Mesenchymal stem cell (in vitro differentiated cells and primary cell): ENCODE data around the gene GANC.

Experiments used
- DNase-seq: peaks from one replicate; pipeline ENCODE4 v3.0.0-alpha.2; 2013
- H2AFZ ChIP-seq: one replicate; pipeline ENCODE4 v1.6.1; 2013; ENCODE audit warnings: low read depth, mild to moderate bottlenecking, control low read depth, inconsistent platforms, low read length, moderate library complexity
- H2AK5ac ChIP-seq: 2 replicates; pipeline ENCODE4 v1.6.1; 2013; ENCODE audit warnings: low read length, moderate library complexity, mild to moderate bottlenecking, inconsistent platforms; ENCODE audit not compliant: severe bottlenecking
- H2BK120ac ChIP-seq: one replicate; pipeline ENCODE4 v1.6.1; 2013; ENCODE audit warnings: low read depth, mild to moderate bottlenecking, inconsistent platforms, low read length, moderate library complexity
- H2BK12ac ChIP-seq, 2 experiments: one replicate each; pipeline ENCODE4 v1.6.1; 2013; ENCODE audit warnings: inconsistent platforms in 2 of 2, low read length in 2 of 2, mild to moderate bottlenecking in 2 of 2, moderate library complexity in 2 of 2, control low read depth in 1 of 2
- H2BK15ac ChIP-seq: one replicate; pipeline ENCODE4 v1.6.1; 2013; ENCODE audit warnings: mild to moderate bottlenecking, low read depth, inconsistent platforms; ENCODE audit not compliant: poor library complexity, severe bottlenecking
- H2BK5ac ChIP-seq: 2 replicates; pipeline ENCODE4 v1.6.1; 2013; ENCODE audit warnings: low read depth, mild to moderate bottlenecking, low read length, control low read depth, inconsistent platforms; ENCODE audit not compliant: poor library complexity, severe bottlenecking
- H3K14ac ChIP-seq, 2 experiments: one replicate each; pipeline ENCODE4 v1.6.1; 2013; ENCODE audit warnings: inconsistent platforms in 2 of 2, low read length in 2 of 2, control low read depth in 1 of 2, mild to moderate bottlenecking in 1 of 2, moderate library complexity in 1 of 2
- H3K18ac ChIP-seq, 2 experiments: one replicate each; pipeline ENCODE4 v1.6.1; 2013; ENCODE audit warnings: inconsistent platforms in 2 of 2, low read length in 2 of 2, control low read depth in 1 of 2, low read depth in 1 of 2, mild to moderate bottlenecking in 1 of 2
- H3K23ac ChIP-seq, 2 experiments: one replicate each; pipeline ENCODE4 v1.6.1; 2013; ENCODE audit warnings: inconsistent platforms in 2 of 2, low read length in 2 of 2, mild to moderate bottlenecking in 2 of 2, moderate library complexity in 2 of 2, control low read depth in 1 of 2
- H3K27ac ChIP-seq: 2 replicates; pipeline ENCODE4 v1.5.1; 2013; ENCODE audit warnings: mild to moderate bottlenecking, moderate library complexity, low read length, control low read depth, inconsistent platforms; ENCODE audit not compliant: poor library complexity, severe bottlenecking
- H3K27me3 ChIP-seq, 2 experiments: 2 replicates each; pipeline versions ENCODE4 v1.6.1 to v1.7.0; 2013; ENCODE audit warnings: low read length in 2 of 2, mild to moderate bottlenecking in 2 of 2, moderate library complexity in 2 of 2, control low read depth in 1 of 2, inconsistent platforms in 1 of 2; ENCODE audit not compliant: control insufficient read depth in 1 of 2, insufficient read depth in 1 of 2
- H3K36me3 ChIP-seq, 2 experiments: 2 replicates each; pipeline versions ENCODE4 v1.6.1 to v1.7.0; 2013; ENCODE audit warnings: low read length in 2 of 2, control low read depth in 1 of 2, inconsistent platforms in 1 of 2, low read depth in 1 of 2, mild to moderate bottlenecking in 1 of 2; ENCODE audit not compliant: insufficient read depth in 2 of 2, control insufficient read depth in 1 of 2
- H3K4ac ChIP-seq, 2 experiments: one replicate each; pipeline ENCODE4 v1.6.1; 2013; ENCODE audit warnings: inconsistent platforms in 2 of 2, low read length in 2 of 2, mild to moderate bottlenecking in 2 of 2, moderate library complexity in 2 of 2, control low read depth in 1 of 2, low read depth in 1 of 2
- H3K4me1 ChIP-seq: 2 replicates; pipeline ENCODE4 v1.6.1; 2013; ENCODE audit warnings: low read depth, low read length, control low read depth; ENCODE audit not compliant: control insufficient read depth, insufficient read depth
- H3K4me2 ChIP-seq: 2 replicates; pipeline ENCODE4 v1.6.1; 2013; ENCODE audit warnings: low read length, mild to moderate bottlenecking, inconsistent platforms; ENCODE audit not compliant: poor library complexity, severe bottlenecking
- H3K4me3 ChIP-seq, 2 experiments: 2 replicates each; pipeline versions ENCODE4 v1.5.1 to v1.7.0; 2013; ENCODE audit warnings: low read length in 2 of 2, mild to moderate bottlenecking in 2 of 2, control low read depth in 1 of 2, low read depth in 1 of 2; ENCODE audit not compliant: insufficient read depth in 1 of 2
- H3K79me1 ChIP-seq: replicated peaks from 2 replicates; pipeline ENCODE4 v1.6.1; 2013; ENCODE audit warnings: mild to moderate bottlenecking, control low read depth, low read length, inconsistent platforms; ENCODE audit not compliant: poor library complexity, severe bottlenecking
- H3K9ac ChIP-seq: 2 replicates; pipeline ENCODE4 v1.7.0; 2013; ENCODE audit warnings: mild to moderate bottlenecking, low read length, moderate library complexity
- H3K9me3 ChIP-seq: 2 replicates; pipeline ENCODE4 v1.7.0; 2013; ENCODE audit warnings: mild to moderate bottlenecking, low read length; ENCODE audit not compliant: control insufficient read depth
- H4K8ac ChIP-seq: one replicate; pipeline ENCODE4 v1.6.1; 2013; ENCODE audit warnings: inconsistent platforms, mild to moderate bottlenecking, low read length, moderate library complexity
- H4K91ac ChIP-seq: one replicate; pipeline ENCODE4 v1.6.1; 2013; ENCODE audit warnings: mild to moderate bottlenecking, low read length, inconsistent platforms
- WGBS: methylation state at CpG from one replicate; pipeline ENCODE4 v1.1.7; 2013; ENCODE audit warnings: mixed read lengths; 5-methylcytosine and 5-hydroxymethylcytosine counted together

The GANC gene

GRCh38 chr15:42364529-42364928 is 91.5 kb downstream of the GANC start:
- Histone ChIP-seq H3K4ac (no peak overlapping the region), H3K4me1 (no peaks in the 10 kb centered on the region), H3K79me1 (no peaks in the 10 kb centered on the region), H3K4me3 (no peak overlapping the region), H3K9ac (no peak overlapping the region), H3K9me3 (no peaks in the 10 kb centered on the region), H2BK120ac (no peak overlapping the region), H2BK12ac (no peak overlapping the region), H2AFZ (no peak overlapping the region), H3K23ac (no peak overlapping the region), H3K36me3 (peaks cover 0 to 11% of the 10 kb centered on the region in 2 experiments), H4K91ac (no peak overlapping the region), H4K8ac (no peak overlapping the region), H3K18ac (no peak overlapping the region), H3K4me2 (no peak overlapping the region), H2BK15ac (no peak overlapping the region), H2BK5ac (no peak overlapping the region), H3K27me3 (no peaks in the 10 kb centered on the region), H3K27ac (no peak overlapping the region), H2AK5ac (no peak overlapping the region), H3K14ac (no peak overlapping the region)
- no peak for DNase-seq
- 75% methylated on average over 1 of the region's 1 CpG for WGBS

GRCh38 chr15:42365921-42366550 is 93.0 kb downstream of the GANC start:
- Histone ChIP-seq H4K91ac (no peak overlapping the region), H4K8ac (no peak overlapping the region), H3K18ac (no peak overlapping the region), H3K27me3 (no peaks in the 10 kb centered on the region), H3K14ac (no peak overlapping the region), H3K79me1 (no peaks in the 10 kb centered on the region), H3K4me3 (no peak overlapping the region), H3K9me3 (no peaks in the 10 kb centered on the region), H2BK120ac (no peak overlapping the region), H2BK5ac (no peak overlapping the region), H2BK12ac (no peak overlapping the region), H2BK15ac (no peak overlapping the region), H2AFZ (no peak overlapping the region), H3K4ac (no peak overlapping the region), H3K27ac (no peak overlapping the region), H3K36me3 (peaks cover 0 to 5% of the 10 kb centered on the region in 2 experiments), H3K4me2 (no peak overlapping the region), H3K23ac (no peak overlapping the region), H2AK5ac (no peak overlapping the region), H3K4me1 (no peaks in the 10 kb centered on the region), H3K9ac (no peak overlapping the region)
- 97% methylated on average over 3 of the region's 5 CpGs for WGBS
- no peak for DNase-seq

GRCh38 chr15:42367041-42367440 is 94.0 kb downstream of the GANC start:
- H3K27me3 ChIP-seq: no peaks in the 10 kb centered on the region
- H3K79me1 ChIP-seq: no peaks in the 10 kb centered on the region
- no peak overlapping the region for H2AK5ac ChIP-seq
- H3K27ac ChIP-seq: no peak overlapping the region
- peak; percentile 32 for DNase-seq
- H3K4ac ChIP-seq: no peak overlapping the region
- no peak overlapping the region for H3K14ac ChIP-seq
- no peak overlapping the region for H2BK5ac ChIP-seq
- no peak overlapping the region for H4K91ac ChIP-seq
- H3K18ac ChIP-seq: no peak overlapping the region
- no peaks in the 10 kb centered on the region for H3K4me1 ChIP-seq
- no peak overlapping the region for H3K23ac ChIP-seq
- H2AFZ ChIP-seq: no peak overlapping the region
- no peaks in the 10 kb centered on the region for H3K9me3 ChIP-seq
- 92% methylated on average over 4 of the region's 5 CpGs for WGBS
- H3K9ac ChIP-seq: no peak overlapping the region
- peaks cover 0 to 5% of the 10 kb centered on the region in 2 experiments for H3K36me3 ChIP-seq
- no peak overlapping the region for H3K4me3 ChIP-seq
- no peak overlapping the region for H2BK15ac ChIP-seq
- H3K4me2 ChIP-seq: no peak overlapping the region
- H2BK120ac ChIP-seq: no peak overlapping the region
- no peak overlapping the region for H4K8ac ChIP-seq
- peak overlapping the region in 1 of 2 experiments; percentile 38 for H2BK12ac ChIP-seq

GRCh38 chr15:42368096-42368495 is 95.1 kb downstream of the GANC start:
- Histone ChIP-seq H3K27me3 (no peaks in the 10 kb centered on the region), H3K4me3 (no peak overlapping the region), H3K79me1 (no peaks in the 10 kb centered on the region), H3K4ac (no peak overlapping the region), H3K14ac (no peak overlapping the region), H3K9me3 (no peaks in the 10 kb centered on the region), H3K23ac (no peak overlapping the region), H2BK5ac (no peak overlapping the region), H2BK120ac (no peak overlapping the region), H2BK15ac (no peak overlapping the region), H2BK12ac (no peak overlapping the region), H3K36me3 (peaks cover 0 to 2% of the 10 kb centered on the region in 2 experiments), H2AK5ac (no peak overlapping the region), H3K4me2 (no peak overlapping the region), H3K9ac (no peak overlapping the region), H2AFZ (no peak overlapping the region), H3K27ac (no peak overlapping the region), H4K91ac (no peak overlapping the region), H3K18ac (no peak overlapping the region), H4K8ac (no peak overlapping the region), H3K4me1 (no peaks in the 10 kb centered on the region)
- WGBS: 93% methylated on average over 2 of the region's 3 CpGs
- DNase-seq: no peak
